ENCODE data around the gene CHST11. TPM values are rescaled to one million over a fixed set of nuclear protein-coding genes. Genes with fewer than 3 reads are reported as not detected.

The CHST11 gene
- total RNA-seq, 2 donors from 2014 or later = 2.9 to 4.9 TPM

DNA sequence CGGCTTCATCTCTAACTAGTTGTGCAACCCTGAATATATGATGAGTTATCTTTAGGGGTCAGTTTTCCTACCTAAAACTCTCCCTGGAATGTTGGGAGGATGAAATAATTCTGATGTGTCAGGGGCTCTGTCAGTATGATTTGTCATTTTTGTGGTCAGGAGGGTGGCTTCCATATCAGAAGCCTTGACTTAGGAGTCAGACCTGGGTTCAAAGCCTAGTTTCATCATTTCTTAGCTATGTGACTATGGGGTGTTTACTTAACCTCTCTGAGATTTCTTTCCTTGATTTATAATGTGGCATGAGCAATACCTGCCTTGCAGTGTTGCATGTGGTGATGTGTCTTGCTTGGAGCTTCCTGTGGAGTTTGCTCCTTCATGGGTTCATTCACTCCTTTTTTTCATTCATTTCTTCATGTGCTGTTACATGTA, 146.8 kb downstream of the CHST11 start:
- Histone ChIP-seq H3K27ac (peak overlapping the region; percentile 37), H3K4me1 (no peaks in the 10 kb centered on the region), H3K27me3 (no peaks in the 10 kb centered on the region), H3K36me3 (no peaks in the 10 kb centered on the region), H3K9me3 (no peaks in the 10 kb centered on the region), H3K4me3 (no peak overlapping the region), H3K9ac (ENCODE audit: low read depth in 2 of 2, low read length in 2 of 2) (no peak overlapping the region)
- no peak for DNase-seq
- intact Hi-C loops (cut with DNase I) = no loop called here
- TF ChIP-seq, protein P1, sequence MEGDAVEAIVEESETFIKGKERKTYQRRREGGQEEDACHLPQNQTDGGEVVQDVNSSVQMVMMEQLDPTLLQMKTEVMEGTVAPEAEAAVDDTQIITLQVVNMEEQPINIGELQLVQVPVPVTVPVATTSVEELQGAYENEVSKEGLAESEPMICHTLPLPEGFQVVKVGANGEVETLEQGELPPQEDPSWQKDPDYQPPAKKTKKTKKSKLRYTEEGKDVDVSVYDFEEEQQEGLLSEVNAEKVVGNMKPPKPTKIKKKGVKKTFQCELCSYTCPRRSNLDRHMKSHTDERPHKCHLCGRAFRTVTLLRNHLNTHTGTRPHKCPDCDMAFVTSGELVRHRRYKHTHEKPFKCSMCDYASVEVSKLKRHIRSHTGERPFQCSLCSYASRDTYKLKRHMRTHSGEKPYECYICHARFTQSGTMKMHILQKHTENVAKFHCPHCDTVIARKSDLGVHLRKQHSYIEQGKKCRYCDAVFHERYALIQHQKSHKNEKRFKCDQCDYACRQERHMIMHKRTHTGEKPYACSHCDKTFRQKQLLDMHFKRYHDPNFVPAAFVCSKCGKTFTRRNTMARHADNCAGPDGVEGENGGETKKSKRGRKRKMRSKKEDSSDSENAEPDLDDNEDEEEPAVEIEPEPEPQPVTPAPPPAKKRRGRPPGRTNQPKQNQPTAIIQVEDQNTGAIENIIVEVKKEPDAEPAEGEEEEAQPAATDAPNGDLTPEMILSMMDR (IDR thresholded peaks at IDR 0.05) = no peak

DNA sequence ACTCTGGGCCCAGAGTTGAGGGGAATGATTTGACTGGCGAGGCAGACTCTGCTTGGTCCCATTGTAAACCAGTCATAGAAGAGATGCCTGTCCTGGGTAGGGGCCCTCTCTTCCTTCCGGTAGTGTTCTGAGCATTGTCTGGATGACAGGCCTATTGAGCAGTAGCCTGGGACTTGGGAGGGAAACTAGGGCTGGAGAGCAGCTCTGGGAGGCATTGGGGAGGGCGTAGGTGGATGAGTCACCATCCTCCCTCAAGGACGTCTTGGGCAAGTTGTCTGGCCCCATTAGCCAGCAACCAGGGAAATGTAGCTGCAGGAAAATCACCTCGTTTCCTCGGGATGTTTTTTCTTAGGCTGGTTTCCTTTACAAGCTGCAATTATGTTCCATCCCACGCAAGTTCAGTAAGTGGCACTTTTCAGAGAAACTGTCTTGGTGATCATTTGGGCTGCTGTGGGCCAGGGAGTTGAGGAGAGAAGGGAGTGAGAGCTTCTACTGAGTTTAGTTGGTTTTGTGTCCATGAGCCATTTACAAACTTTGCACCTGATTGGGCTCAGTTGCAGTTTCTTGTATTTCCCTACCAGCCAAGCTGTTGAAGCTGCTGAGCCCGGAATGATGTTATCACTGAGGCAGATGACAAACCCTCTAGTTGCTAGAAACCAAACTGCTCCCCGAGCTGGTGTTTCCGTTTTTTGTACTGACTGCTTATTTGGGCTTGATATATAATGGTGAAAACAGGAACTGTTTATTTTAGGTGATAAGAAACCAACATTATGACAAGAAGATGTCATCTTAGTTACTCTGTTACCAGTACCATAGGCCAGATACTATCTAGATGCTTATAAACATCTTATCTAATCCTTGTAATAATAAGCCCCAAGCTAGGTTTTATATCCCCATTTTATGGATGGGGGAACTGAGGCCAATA, 147.6 kb downstream of the CHST11 start:
- intact Hi-C loops (cut with DNase I) = no loop called here
- TF ChIP-seq, protein P1 (IDR thresholded peaks at IDR 0.05) = no peak
- peak; percentile 35 for DNase-seq
- Histone ChIP-seq H3K9ac (ENCODE audit: low read depth in 2 of 2, low read length in 2 of 2) (no peak overlapping the region), H3K4me3 (no peak overlapping the region), H3K36me3 (no peaks in the 10 kb centered on the region), H3K27ac (peak overlapping the region; percentile 37), H3K27me3 (no peaks in the 10 kb centered on the region), H3K4me1 (no peaks in the 10 kb centered on the region), H3K9me3 (no peaks in the 10 kb centered on the region)

DNA sequence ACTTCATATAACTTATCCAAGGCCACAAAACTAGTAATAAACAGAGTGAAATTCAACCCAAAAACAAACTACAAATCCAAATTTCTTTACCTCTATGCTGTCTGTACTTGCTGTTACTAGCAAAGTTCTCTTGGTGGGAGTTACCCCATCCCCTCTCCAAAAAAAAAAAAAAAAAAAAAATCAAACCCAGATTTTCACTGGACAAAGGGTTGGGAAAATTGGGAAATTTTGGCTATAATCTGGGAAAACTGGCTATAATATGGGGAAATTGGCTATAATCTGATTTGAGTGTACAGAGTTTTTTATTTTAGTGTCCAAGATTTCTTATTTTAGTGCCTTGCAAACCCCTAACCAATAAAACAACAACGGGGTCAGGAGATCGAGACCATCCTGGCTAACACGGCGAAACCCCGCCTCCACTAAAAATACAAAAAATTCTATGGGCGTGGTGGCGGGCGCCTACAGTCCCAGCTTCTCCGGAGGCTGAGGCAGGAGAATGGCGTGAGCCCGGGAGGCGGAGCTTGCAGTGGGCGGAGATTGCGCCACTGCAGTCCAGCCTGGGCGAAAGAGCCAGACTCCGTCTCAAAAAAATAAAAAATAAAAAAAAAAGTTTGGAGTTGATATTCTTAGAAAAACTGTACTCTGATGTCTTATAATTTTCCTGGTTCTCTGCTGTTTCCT, 148.4 kb downstream of the CHST11 start:
- DNase-seq = no peak
- no peaks in the 10 kb centered on the region for H3K4me1 ChIP-seq
- no peak overlapping the region for H3K4me3 ChIP-seq
- H3K9me3 ChIP-seq = no peaks in the 10 kb centered on the region
- H3K36me3 ChIP-seq = no peaks in the 10 kb centered on the region
- intact Hi-C loops (cut with DNase I) = no loop called here
- no peak overlapping the region for H3K9ac ChIP-seq (ENCODE audit: low read depth in 2 of 2, low read length in 2 of 2)
- TF ChIP-seq, protein P1 (IDR thresholded peaks at IDR 0.05) = no peak
- no peaks in the 10 kb centered on the region for H3K27me3 ChIP-seq
- peak overlapping the region; percentile 37 for H3K27ac ChIP-seq

DNA sequence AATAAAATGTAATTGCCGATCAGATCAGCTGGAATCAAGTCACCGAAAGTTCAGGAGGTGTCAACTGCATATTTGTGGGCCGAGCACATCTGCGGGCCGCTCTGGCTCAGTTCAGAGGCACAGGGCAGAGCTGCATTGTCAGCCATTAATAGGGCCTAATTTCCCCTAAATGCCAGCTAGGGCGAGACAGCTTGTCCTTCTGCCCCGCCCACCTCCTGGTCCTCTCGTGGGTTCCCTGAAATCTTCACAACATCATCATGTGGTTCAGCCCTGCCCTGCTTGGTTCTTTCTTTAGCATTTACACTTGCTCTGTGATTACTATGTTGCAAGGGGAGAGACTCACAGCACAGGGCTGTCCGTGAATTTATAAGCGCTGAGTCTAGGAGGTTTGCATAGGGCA, 148.9 kb downstream of the CHST11 start:
- no peaks in the 10 kb centered on the region for H3K27me3 ChIP-seq
- TF ChIP-seq, protein P1 (IDR thresholded peaks at IDR 0.05) = no peak
- H3K4me3 ChIP-seq = no peak overlapping the region
- no peak overlapping the region for H3K9ac ChIP-seq (ENCODE audit: low read depth in 2 of 2, low read length in 2 of 2)
- H3K27ac ChIP-seq = no peak overlapping the region
- H3K9me3 ChIP-seq = no peaks in the 10 kb centered on the region
- no peaks in the 10 kb centered on the region for H3K4me1 ChIP-seq
- H3K36me3 ChIP-seq = no peaks in the 10 kb centered on the region
- DNase-seq = peak; percentile 30
- intact Hi-C loops (cut with DNase I) = no loop called here

DNA sequence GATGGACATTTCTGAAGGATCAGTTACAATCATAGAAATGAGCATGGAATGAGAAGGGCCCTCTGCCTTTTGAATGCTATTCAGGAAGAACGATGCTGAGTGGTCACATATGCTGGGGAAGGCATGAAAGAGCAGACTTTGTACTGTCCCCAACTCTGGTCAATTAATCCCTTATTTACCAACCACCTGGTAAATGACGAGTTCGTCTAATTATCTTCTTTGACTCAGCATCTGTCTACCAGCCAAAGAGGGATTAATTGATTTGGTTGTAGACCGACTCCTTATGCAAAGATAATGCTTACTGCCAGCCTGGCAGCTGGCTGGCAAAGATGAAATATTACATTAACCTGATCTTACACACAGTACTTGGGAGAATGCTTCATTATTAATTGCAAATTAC, 152.2 kb downstream of the CHST11 start:
- TF ChIP-seq, protein P1 (IDR thresholded peaks at IDR 0.05) = no peak
- no peak overlapping the region for H3K27ac ChIP-seq
- no peak for DNase-seq
- no peaks in the 10 kb centered on the region for H3K36me3 ChIP-seq
- no peak overlapping the region for H3K4me3 ChIP-seq
- intact Hi-C loops (cut with DNase I) = no loop called here
- no peaks in the 10 kb centered on the region for H3K9me3 ChIP-seq
- no peaks in the 10 kb centered on the region for H3K4me1 ChIP-seq
- H3K27me3 ChIP-seq = no peaks in the 10 kb centered on the region
- H3K9ac ChIP-seq (ENCODE audit: low read depth in 2 of 2, low read length in 2 of 2) = no peak overlapping the region
